Smooth muscle cell (in vitro differentiated cells): ENCODE data around the gene SLC38A10. TPM values are rescaled to one million over a fixed set of nuclear protein-coding genes. Genes with fewer than 3 reads are reported as not detected.

ENCODE experiments used
- DNase-seq: peaks from one replicate; lab custom pipeline; 2025; ENCODE audit not compliant: unreplicated experiment; lab: John Stamatoyannopoulos, UW
- H2AFZ ChIP-seq: fragments of 200-600 bp; sonication (generic); 2 replicates; pipeline ENCODE4 v1.6.0; 2016; ENCODE audit warnings: antibody characterized with exemption, low read depth, mild to moderate bottlenecking
- H3F3A ChIP-seq: fragments of 200-600 bp; sonication (generic); 2 replicates; pipeline ENCODE4 v1.6.0; 2017; ENCODE audit warnings: antibody characterized with exemption, low read depth
- H3K27ac ChIP-seq: fragments of 200-600 bp; sonication (generic); 2 replicates; pipeline ENCODE4 v1.5.1; 2016; ENCODE audit warnings: low read depth, mild to moderate bottlenecking
- H3K27me3 ChIP-seq: fragments of 200-600 bp; sonication (generic); 2 replicates; pipeline ENCODE4 v1.6.1; 2016; ENCODE audit warnings: low read depth, mild to moderate bottlenecking
- H3K36me3 ChIP-seq: fragments of 200-600 bp; sonication (generic); 2 replicates; pipeline ENCODE4 v1.5.1; 2016; ENCODE audit warnings: low read depth
- H3K4me1 ChIP-seq: fragments of 200-600 bp; sonication (generic); 2 replicates; pipeline ENCODE4 v1.5.1; 2016; ENCODE audit warnings: low read depth
- H3K4me2 ChIP-seq: fragments of 200-600 bp; sonication (generic); 2 replicates; pipeline ENCODE4 v1.6.0; 2016; ENCODE audit warnings: mild to moderate bottlenecking
- H3K4me3 ChIP-seq: fragments of 200-600 bp; sonication (generic); 2 replicates; pipeline ENCODE4 v1.5.1; 2016; ENCODE audit warnings: mild to moderate bottlenecking
- H3K79me2 ChIP-seq: fragments of 200-600 bp; sonication (generic); 2 replicates; pipeline ENCODE4 v1.6.0; 2016; ENCODE audit warnings: low read depth, mild to moderate bottlenecking
- H3K9ac ChIP-seq: fragments of 200-600 bp; sonication (generic); 2 replicates; pipeline ENCODE4 v1.6.0; 2016; ENCODE audit warnings: low read depth
- H3K9me3 ChIP-seq: fragments of 200-600 bp; sonication (generic); replicated peaks from 2 replicates; pipeline ENCODE4 v1.5.1; 2016; ENCODE audit warnings: low read depth
- H4K20me1 ChIP-seq: fragments of 200-600 bp; sonication (generic); 2 replicates; pipeline ENCODE4 v1.6.0; 2016; ENCODE audit warnings: low read depth
- WGBS: methylation state at CpG from one replicate; pipeline ENCODE4 v1.1.7; 2016; ENCODE audit warnings: low lambda C conversion rate; 5-methylcytosine and 5-hydroxymethylcytosine counted together
- polyA plus RNA-seq: library from polyadenylated mRNA; unstranded; fragments of >200 nt; fragmentation: Nextera tagmentation; extraction: Ambion mirVana; gene quantifications from 2 replicates; pipeline ENCODE4 v1.2.1, GENCODE V29; 2016
- total RNA-seq: library from RNA; depleted of rRNA; stranded (reverse); fragments of >200 nt; gene quantifications from 2 replicates; pipeline ENCODE4 v1.2.3, GENCODE V29; 2014
- TF ChIP-seq, protein P1 (sequence below): fragments of 200-600 bp; sonication (generic); IDR thresholded peaks from 2 replicates; pipeline ENCODE4 v1.5.1; 2017; ENCODE audit warnings: borderline replicate concordance, mild to moderate bottlenecking, antibody characterized with exemption; ENCODE audit not compliant: insufficient read depth, poor library complexity, severe bottlenecking

Gene SLC38A10
- total and polyA plus RNA-seq, 2 experiments from 2014 or later, result 61.6 to 97.1 TPM

DNA sequence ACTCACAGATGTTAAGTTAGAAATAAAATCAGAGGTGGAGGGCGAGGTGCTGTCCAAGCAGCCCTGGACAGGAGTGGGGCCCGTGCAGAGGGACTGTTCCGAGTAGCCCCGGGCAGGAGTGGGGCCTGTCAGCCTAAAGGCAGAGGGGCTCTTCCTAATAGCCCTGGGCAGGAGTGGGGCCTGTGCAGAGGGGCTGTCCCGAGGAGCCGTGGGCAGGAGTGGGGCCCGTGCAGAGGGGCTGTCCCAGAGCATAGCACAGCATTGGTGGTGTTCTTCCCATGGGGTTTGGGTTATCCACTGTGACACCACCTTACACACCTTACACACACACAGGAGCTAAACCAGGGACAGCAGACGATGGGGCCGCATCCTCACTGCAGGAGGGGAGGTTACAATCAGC, 82.7 kb downstream of the SLC38A10 start:
- no peak for DNase-seq
- H3K4me3 ChIP-seq, result no peak overlapping the region
- no peak overlapping the region for H3K27ac ChIP-seq
- no peak overlapping the region for H3K9ac ChIP-seq
- H2AFZ ChIP-seq, result no peak overlapping the region
- no peaks in the 10 kb centered on the region for H3K79me2 ChIP-seq
- 99% methylated on average over 9 of the region's 9 CpGs for WGBS
- no peaks in the 10 kb centered on the region for H3K9me3 ChIP-seq
- H4K20me1 ChIP-seq, result peaks cover 12% of the 10 kb centered on the region
- H3K27me3 ChIP-seq, result no peaks in the 10 kb centered on the region
- H3K36me3 ChIP-seq, result no peaks in the 10 kb centered on the region
- no peaks in the 10 kb centered on the region for H3F3A ChIP-seq
- no peak overlapping the region for H3K4me2 ChIP-seq
- H3K4me1 ChIP-seq, result no peaks in the 10 kb centered on the region
- TF ChIP-seq, protein P1, sequence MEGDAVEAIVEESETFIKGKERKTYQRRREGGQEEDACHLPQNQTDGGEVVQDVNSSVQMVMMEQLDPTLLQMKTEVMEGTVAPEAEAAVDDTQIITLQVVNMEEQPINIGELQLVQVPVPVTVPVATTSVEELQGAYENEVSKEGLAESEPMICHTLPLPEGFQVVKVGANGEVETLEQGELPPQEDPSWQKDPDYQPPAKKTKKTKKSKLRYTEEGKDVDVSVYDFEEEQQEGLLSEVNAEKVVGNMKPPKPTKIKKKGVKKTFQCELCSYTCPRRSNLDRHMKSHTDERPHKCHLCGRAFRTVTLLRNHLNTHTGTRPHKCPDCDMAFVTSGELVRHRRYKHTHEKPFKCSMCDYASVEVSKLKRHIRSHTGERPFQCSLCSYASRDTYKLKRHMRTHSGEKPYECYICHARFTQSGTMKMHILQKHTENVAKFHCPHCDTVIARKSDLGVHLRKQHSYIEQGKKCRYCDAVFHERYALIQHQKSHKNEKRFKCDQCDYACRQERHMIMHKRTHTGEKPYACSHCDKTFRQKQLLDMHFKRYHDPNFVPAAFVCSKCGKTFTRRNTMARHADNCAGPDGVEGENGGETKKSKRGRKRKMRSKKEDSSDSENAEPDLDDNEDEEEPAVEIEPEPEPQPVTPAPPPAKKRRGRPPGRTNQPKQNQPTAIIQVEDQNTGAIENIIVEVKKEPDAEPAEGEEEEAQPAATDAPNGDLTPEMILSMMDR, result no peak

DNA sequence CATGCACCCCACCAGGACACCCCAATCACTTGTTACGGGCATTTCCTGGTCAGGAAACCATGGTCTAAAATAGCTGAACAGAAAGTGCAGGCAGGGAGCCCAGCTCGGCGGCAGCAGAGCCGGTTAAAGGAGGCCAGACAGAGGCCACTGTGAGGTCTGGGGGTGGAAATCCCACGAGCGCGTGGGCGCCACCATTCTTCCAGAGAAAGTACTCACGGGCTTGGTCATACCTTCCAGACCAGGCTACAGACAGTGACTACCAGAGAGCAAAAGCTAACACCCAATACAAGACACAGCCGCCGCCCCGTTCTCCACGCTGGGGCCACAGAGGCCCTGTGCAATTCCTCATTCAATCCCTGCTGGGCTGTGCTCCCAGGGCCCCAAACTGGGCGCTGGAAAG, 84.2 kb downstream of the SLC38A10 start:
- no peak overlapping the region for H2AFZ ChIP-seq
- H3K79me2 ChIP-seq, result no peaks in the 10 kb centered on the region
- no peaks in the 10 kb centered on the region for H3K36me3 ChIP-seq
- H3K9ac ChIP-seq, result no peak overlapping the region
- DNase-seq, result no peak
- H3F3A ChIP-seq, result no peaks in the 10 kb centered on the region
- H3K27ac ChIP-seq, result no peak overlapping the region
- TF ChIP-seq, protein P1, result no peak
- H3K4me2 ChIP-seq, result no peak overlapping the region
- peaks cover 12% of the 10 kb centered on the region for H4K20me1 ChIP-seq
- no peak overlapping the region for H3K4me3 ChIP-seq
- H3K27me3 ChIP-seq, result no peaks in the 10 kb centered on the region
- H3K9me3 ChIP-seq, result no peaks in the 10 kb centered on the region
- 64% methylated on average over 14 of the region's 14 CpGs for WGBS
- no peaks in the 10 kb centered on the region for H3K4me1 ChIP-seq

DNA sequence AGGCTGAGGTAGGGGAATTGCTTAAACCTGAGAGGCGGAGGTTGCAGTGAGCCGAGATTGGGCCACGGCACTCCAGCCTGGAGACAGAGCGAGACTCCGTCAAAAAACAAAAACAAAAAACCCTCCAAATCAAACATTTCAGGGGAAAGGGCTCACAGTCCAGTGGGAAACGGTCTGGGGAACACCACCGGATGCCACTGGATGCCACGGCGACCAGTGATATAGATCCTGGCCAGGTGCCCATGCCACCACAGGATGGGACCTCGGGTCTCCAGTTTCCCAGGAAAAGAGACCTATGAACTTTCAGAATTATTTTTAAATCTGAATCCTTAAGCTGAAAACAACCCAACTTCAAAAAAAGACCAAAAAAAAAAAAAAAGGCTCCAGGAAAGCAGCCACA, 84.6 kb downstream of the SLC38A10 start:
- TF ChIP-seq, protein P1, result no peak
- WGBS, result 98% methylated on average over 10 of the region's 10 CpGs
- H3K4me2 ChIP-seq, result no peak overlapping the region
- H3K27ac ChIP-seq, result no peak overlapping the region
- no peak overlapping the region for H2AFZ ChIP-seq
- H4K20me1 ChIP-seq, result peaks cover 12% of the 10 kb centered on the region
- no peaks in the 10 kb centered on the region for H3K79me2 ChIP-seq
- no peaks in the 10 kb centered on the region for H3F3A ChIP-seq
- H3K27me3 ChIP-seq, result no peaks in the 10 kb centered on the region
- H3K36me3 ChIP-seq, result no peaks in the 10 kb centered on the region
- no peak overlapping the region for H3K9ac ChIP-seq
- DNase-seq, result no peak
- H3K9me3 ChIP-seq, result no peaks in the 10 kb centered on the region
- H3K4me1 ChIP-seq, result no peaks in the 10 kb centered on the region
- no peak overlapping the region for H3K4me3 ChIP-seq

DNA sequence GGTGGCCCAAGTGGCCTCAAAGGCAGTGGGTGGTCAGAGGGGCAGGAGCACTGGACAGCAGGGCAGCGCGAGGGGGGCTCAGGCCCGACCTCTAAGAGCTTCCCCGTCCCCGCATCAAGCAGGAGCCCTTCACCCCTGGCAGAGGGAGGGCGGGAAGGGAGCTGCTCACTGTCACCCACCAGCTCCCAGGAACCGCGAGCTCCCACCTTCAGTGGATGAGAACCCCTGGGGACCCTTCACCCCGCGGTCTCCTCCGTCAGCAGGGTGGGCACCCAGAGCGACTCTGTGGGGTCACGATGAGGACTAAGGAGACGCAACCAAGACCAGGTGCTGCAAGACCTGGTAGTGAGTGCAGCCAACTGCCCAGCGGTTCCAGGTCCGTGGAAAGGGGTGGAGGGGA, 86.0 kb downstream of the SLC38A10 start:
- Histone ChIP-seq H3K27me3 (no peaks in the 10 kb centered on the region), H3K4me2 (no peak overlapping the region), H3F3A (no peaks in the 10 kb centered on the region), H3K4me3 (no peak overlapping the region), H3K9me3 (no peaks in the 10 kb centered on the region), H3K79me2 (no peaks in the 10 kb centered on the region), H4K20me1 (peaks cover 12% of the 10 kb centered on the region), H3K36me3 (no peaks in the 10 kb centered on the region), H2AFZ (no peak overlapping the region), H3K9ac (no peak overlapping the region), H3K27ac (no peak overlapping the region), H3K4me1 (no peaks in the 10 kb centered on the region)
- WGBS, result over 99% methylated on average over 14 of the region's 16 CpGs
- no peak for DNase-seq
- TF ChIP-seq, protein P1, result no peak
